H9 (cell line): ENCODE results near the gene KAZN. TPM values are rescaled to one million over a fixed set of nuclear protein-coding genes. Genes with fewer than 3 reads are reported as not detected.

ENCODE experiments used
- DNase-seq: peaks from one replicate; pipeline ENCODE4 v3.0.0-alpha.2; 2017
- H2AFZ ChIP-seq: one replicate; pipeline ENCODE4 v1.6.1; 2013; ENCODE audit warnings: mild to moderate bottlenecking, low read length, control low read depth, moderate library complexity
- H2AK5ac ChIP-seq: 2 replicates; pipeline ENCODE4 v1.6.1; 2013; ENCODE audit warnings: low read length, control low read depth, mixed read lengths; ENCODE audit not compliant: insufficient read length
- H2BK120ac ChIP-seq: one replicate; pipeline ENCODE4 v1.6.1; 2013; ENCODE audit warnings: low read depth, mild to moderate bottlenecking, low read length, control low read depth, inconsistent platforms; ENCODE audit not compliant: poor library complexity, severe bottlenecking
- H2BK12ac ChIP-seq: 2 replicates; pipeline ENCODE4 v1.6.1; 2013; ENCODE audit warnings: low read length, control low read depth, mixed read lengths, low read depth; ENCODE audit not compliant: insufficient read length
- H2BK15ac ChIP-seq: 2 replicates; pipeline ENCODE4 v1.6.1; 2013; ENCODE audit warnings: low read depth, low read length, control low read depth
- H2BK20ac ChIP-seq: one replicate; pipeline ENCODE4 v1.6.1; 2013; ENCODE audit warnings: low read depth, mild to moderate bottlenecking, low read length, control low read depth, inconsistent platforms; ENCODE audit not compliant: poor library complexity, severe bottlenecking
- H2BK5ac ChIP-seq: 2 replicates; pipeline ENCODE4 v1.6.1; 2013; ENCODE audit warnings: low read length, control low read depth, mixed read lengths; ENCODE audit not compliant: insufficient read length
- H3K14ac ChIP-seq: 2 replicates; pipeline ENCODE4 v1.6.1; 2013; ENCODE audit warnings: low read length, control low read depth; ENCODE audit not compliant: insufficient read depth
- H3K18ac ChIP-seq: 2 replicates; pipeline ENCODE4 v1.6.1; 2013; ENCODE audit warnings: low read depth, mild to moderate bottlenecking, mixed read lengths, low read length, control low read depth; ENCODE audit not compliant: insufficient read length
- H3K23ac ChIP-seq: 2 replicates; pipeline ENCODE4 v1.6.1; 2013; ENCODE audit warnings: low read length, control low read depth, mixed read lengths, low read depth; ENCODE audit not compliant: insufficient read length
- H3K23me2 ChIP-seq: 2 replicates; pipeline ENCODE4 v1.6.1; 2013; ENCODE audit warnings: low read depth, mild to moderate bottlenecking, mixed read lengths, low read length, control low read depth; ENCODE audit not compliant: insufficient read length, poor library complexity, severe bottlenecking
- H3K27ac ChIP-seq: 2 replicates; pipeline ENCODE4 v1.5.1; 2013; ENCODE audit warnings: low read length, control low read depth, mixed read lengths, low read depth; ENCODE audit not compliant: insufficient read length
- H3K27me3 ChIP-seq: 2 replicates; pipeline ENCODE4 v1.6.1; 2013; ENCODE audit warnings: low read length, control low read depth, inconsistent platforms; ENCODE audit not compliant: insufficient read depth
- H3K4ac ChIP-seq: 2 replicates; pipeline ENCODE4 v1.6.1; 2013; ENCODE audit warnings: low read depth, mild to moderate bottlenecking, control low read depth, inconsistent platforms, low read length, moderate library complexity
- H3K4me1 ChIP-seq: 2 replicates; pipeline ENCODE4 v1.6.1; 2013; ENCODE audit warnings: low read length, control low read depth, inconsistent platforms; ENCODE audit not compliant: insufficient read depth
- H3K4me2 ChIP-seq: 2 replicates; pipeline ENCODE4 v1.6.1; 2013; ENCODE audit warnings: low read length, control low read depth, mixed read lengths; ENCODE audit not compliant: insufficient read length, insufficient read depth
- H3K56ac ChIP-seq: 2 replicates; pipeline ENCODE4 v1.6.1; 2013; ENCODE audit warnings: low read depth, mild to moderate bottlenecking, mixed read lengths, low read length, control low read depth; ENCODE audit not compliant: insufficient read length
- H3K79me1 ChIP-seq: 2 replicates; pipeline ENCODE4 v1.6.1; 2013; ENCODE audit warnings: low read depth, mild to moderate bottlenecking, moderate library complexity, low read length, control low read depth, inconsistent platforms; ENCODE audit not compliant: insufficient read depth, poor library complexity, severe bottlenecking
- H3K79me2 ChIP-seq: 2 replicates; pipeline ENCODE4 v1.6.1; 2013; ENCODE audit warnings: low read length, control low read depth, inconsistent platforms; ENCODE audit not compliant: insufficient read depth
- H3K9ac ChIP-seq: 2 replicates; pipeline ENCODE4 v1.6.1; 2013; ENCODE audit warnings: low read length, control low read depth, mixed read lengths; ENCODE audit not compliant: insufficient read length; ENCODE audit errors: extremely low read depth
- H3K9me3 ChIP-seq: one replicate; pipeline ENCODE4 v1.6.1; 2013; ENCODE audit warnings: low read depth, low read length, inconsistent platforms; ENCODE audit not compliant: control insufficient read depth
- H3T11ph ChIP-seq: one replicate; pipeline ENCODE4 v1.6.1; 2013; ENCODE audit warnings: mild to moderate bottlenecking, low read length, control low read depth, inconsistent platforms
- H4K20me1 ChIP-seq: one replicate; pipeline ENCODE4 v1.6.1; 2013; ENCODE audit not compliant: control insufficient read depth, insufficient read length, insufficient read depth
- H4K5ac ChIP-seq: 2 replicates; pipeline ENCODE4 v1.6.1; 2013; ENCODE audit warnings: low read depth, mild to moderate bottlenecking, mixed read lengths, low read length, control low read depth; ENCODE audit not compliant: insufficient read length
- H4K8ac ChIP-seq: replicated peaks from 2 replicates; pipeline ENCODE4 v1.6.1; 2013; ENCODE audit warnings: low read length, control low read depth, mixed read lengths, low read depth; ENCODE audit not compliant: insufficient read length
- H4K91ac ChIP-seq: 2 replicates; pipeline ENCODE4 v1.6.1; 2013; ENCODE audit warnings: low read depth, mild to moderate bottlenecking, moderate library complexity, mixed read lengths, low read length, control low read depth; ENCODE audit not compliant: insufficient read length
- H3K27ac Mint-ChIP-seq, 3 experiments: 2 replicates in 2 of 3; 3 replicates in 1 of 3; pipeline ENCODE4 v1.8.0; 2020 to 2021; ENCODE audit warnings: mixed read lengths in 3 of 3, mild to moderate bottlenecking in 1 of 3, moderate library complexity in 1 of 3
- H3K27me3 Mint-ChIP-seq: 2 replicates; pipeline ENCODE4 v1.8.0; 2021; ENCODE audit warnings: low read depth, mild to moderate bottlenecking, moderate library complexity, mixed read lengths
- H3K36me3 Mint-ChIP-seq, 3 experiments: 2 replicates in 2 of 3; 3 replicates in 1 of 3; pipeline ENCODE4 v1.8.0; 2020 to 2021; ENCODE audit warnings: low read depth in 3 of 3, mixed read lengths in 3 of 3; ENCODE audit not compliant: insufficient read depth in 1 of 3
- H3K4me1 Mint-ChIP-seq, 2 experiments: 2 replicates each; pipeline ENCODE4 v1.8.0; 2020; ENCODE audit warnings: mixed read lengths in 2 of 2
- H3K4me3 Mint-ChIP-seq, 2 experiments: 2 replicates in 1 of 2; 3 replicates in 1 of 2; pipeline ENCODE4 v1.8.0; 2020 to 2021; ENCODE audit warnings: mild to moderate bottlenecking in 2 of 2, mixed read lengths in 2 of 2, moderate library complexity in 1 of 2
- H3K9me3 Mint-ChIP-seq, 2 experiments: 2 replicates in 1 of 2; 3 replicates in 1 of 2; pipeline ENCODE4 v1.8.0; 2020; ENCODE audit warnings: mild to moderate bottlenecking in 2 of 2, mixed read lengths in 2 of 2, moderate library complexity in 1 of 2
- CTCF ChIP-seq: fragments of 200-600 bp; sonication (generic); conservative IDR thresholded peaks from 3 replicates; pipeline ENCODE4 v1.8.0; 2021; ENCODE audit warnings: antibody characterized with exemption, mild to moderate bottlenecking
- WGBS: extraction: QIAGEN DNeasy Blood & Tissue Kit; methylation state at CpG from one replicate; pipeline ENCODE4 v1.1.7; 2013; ENCODE audit warnings: missing lambda C conversion rate, low lambda C conversion rate, mixed read lengths; ENCODE audit not compliant: insufficient read length; ENCODE audit errors: extremely low coverage; 5-methylcytosine and 5-hydroxymethylcytosine counted together
- total RNA-seq: library from RNA; stranded (reverse); gene quantifications from 2 replicates; pipeline ENCODE4 v1.2.1, GENCODE V29; 2021

KAZN gene
- total RNA-seq, 1 experiment from 2014 or later = 7.6 TPM

- H3K56ac ChIP-seq = no peak overlapping the region
- no peak overlapping the region for H3K23ac ChIP-seq
- H4K8ac ChIP-seq = no peak overlapping the region
- no peak overlapping the region for H3K9ac ChIP-seq
- DNase-seq = no peak
- H3K9me3 ChIP-seq = no peaks in the 10 kb centered on the region
- no peak overlapping the region for H2AK5ac ChIP-seq
- H2BK12ac ChIP-seq = no peak overlapping the region
- no peaks in the 10 kb centered on the region for H3K4me1 ChIP-seq
- Mint-ChIP-seq H3K4me1 (peaks cover 15 to 18% of the 10 kb centered on the region in 2 experiments), H3K36me3 (no peaks in the 10 kb centered on the region), H3K9me3 (peaks cover 0 to 3% of the 10 kb centered on the region in 2 experiments; a peak in 1 of 5 replicates), H3K4me3 (no peak overlapping the region), H3K27ac (peak overlapping the region in 1 of 3 experiments; percentile 11; a peak in 1 of 7 replicates), H3K27me3 (no peaks in the 10 kb centered on the region)
- H2BK120ac ChIP-seq = no peak overlapping the region
- H3K79me2 ChIP-seq = no peaks in the 10 kb centered on the region
- no peaks in the 10 kb centered on the region for H3K23me2 ChIP-seq
- H4K91ac ChIP-seq = no peak overlapping the region
- H3K79me1 ChIP-seq = no peaks in the 10 kb centered on the region
- no peak for TF ChIP-seq CTCF
- no peak overlapping the region for H3K14ac ChIP-seq
- no CpG with 5 or more reads among the region's 4 CpGs for WGBS
- H3K4ac ChIP-seq = no peak overlapping the region
- H3K18ac ChIP-seq = no peak overlapping the region
- no peaks in the 10 kb centered on the region for H4K20me1 ChIP-seq
- no peak overlapping the region for H3T11ph ChIP-seq
- H3K27ac ChIP-seq = no peak overlapping the region
- no peaks in the 10 kb centered on the region for H3K27me3 ChIP-seq
- H2AFZ ChIP-seq = no peak overlapping the region
- no peak overlapping the region for H2BK15ac ChIP-seq
- H2BK5ac ChIP-seq = no peak overlapping the region
- H3K4me2 ChIP-seq = no peak overlapping the region
- H2BK20ac ChIP-seq = no peak overlapping the region
- no peak overlapping the region for H4K5ac ChIP-seq
Observed at GRCh38 chr1:15000030-15000429, 401.5 kb downstream of the KAZN start.
